A673 (cell line): Measurements from ENCODE around the gene ITCH. TPM values are rescaled to one million over a fixed set of nuclear protein-coding genes. Genes with fewer than 3 reads are reported as not detected.

Experiments
- BruUV-seq: library from RNA; stranded (reverse); fragments of 400-500 nt; replicated peaks from 2 replicates; lab custom pipeline; 2021; lab: Mats Ljungman, UMichigan
- CTCF ChIA-PET: fragments of 300-600 bp; sonication (Branson Sonifier 250); formaldehyde crosslinking; loops from one replicate; lab custom pipeline; 2022; ENCODE audit warnings: antibody characterized with exemption; lab: Charles Lee
- POLR2A ChIA-PET: fragments of 300-600 bp; sonication (Branson Sonifier 250); formaldehyde crosslinking; loops from one replicate; lab custom pipeline; 2022; ENCODE audit warnings: antibody characterized with exemption; ENCODE audit not compliant: low non-redundant PET; lab: Charles Lee
- DNase-seq: peaks from one replicate; pipeline ENCODE4 v3.0.0-alpha.2; 2015; ENCODE audit warnings: low spot score
- H3K27ac ChIP-seq: fragments of 200-600 bp; sonication (generic); 2 replicates; pipeline ENCODE4 v1.5.1; 2016; ENCODE audit warnings: mixed run types, low read depth, mild to moderate bottlenecking, mixed read lengths, antibody characterized with exemption, low read length; ENCODE audit not compliant: poor library complexity, severe bottlenecking
- H3K27me3 ChIP-seq: fragments of 200-600 bp; sonication (generic); replicated peaks from 2 replicates; pipeline ENCODE4 v1.6.1; 2017; ENCODE audit warnings: mixed run types, low read depth, mild to moderate bottlenecking, mixed read lengths, antibody characterized with exemption, low read length; ENCODE audit not compliant: insufficient read depth, poor library complexity
- H3K36me3 ChIP-seq: fragments of 200-600 bp; sonication (generic); 2 replicates; pipeline ENCODE4 v1.6.1; 2016; ENCODE audit warnings: mixed run types, mild to moderate bottlenecking, mixed read lengths, antibody characterized with exemption, low read length; ENCODE audit not compliant: insufficient read depth, poor library complexity, severe bottlenecking
- H3K4me1 ChIP-seq: fragments of 200-600 bp; sonication (generic); 2 replicates; pipeline ENCODE4 v1.6.1; 2017; ENCODE audit warnings: mixed run types, mild to moderate bottlenecking, mixed read lengths, antibody characterized with exemption, low read length; ENCODE audit not compliant: insufficient read depth, poor library complexity, severe bottlenecking
- H3K4me3 ChIP-seq: fragments of 200-600 bp; sonication (generic); 2 replicates; pipeline ENCODE4 v1.5.1; 2016; ENCODE audit warnings: low read depth, mixed run types, mild to moderate bottlenecking, mixed read lengths, low read length; ENCODE audit not compliant: poor library complexity, severe bottlenecking
- H3K9me3 ChIP-seq: fragments of 200-600 bp; sonication (generic); 2 replicates; pipeline ENCODE4 v1.6.1; 2016; ENCODE audit warnings: mixed run types, low read depth, mild to moderate bottlenecking, mixed read lengths, antibody characterized with exemption, low read length; ENCODE audit not compliant: poor library complexity, severe bottlenecking
- EZH2 ChIP-seq: fragments of 200-600 bp; sonication (generic); IDR thresholded peaks from 2 replicates; pipeline ENCODE4 v1.6.1; 2017; ENCODE audit warnings: borderline replicate concordance, low read depth, mild to moderate bottlenecking, mixed read lengths, antibody characterized with exemption, low read length; ENCODE audit not compliant: poor library complexity, severe bottlenecking
- intact Hi-C: fragments of 100-400 bp; cut with micrococcal nuclease; formaldehyde crosslinking; loops from one replicate; pipeline ENCODE4 v1.10.0; 2022; ENCODE audit not compliant: unreplicated experiment
- total RNA-seq: library from RNA; stranded (reverse); gene quantifications from 2 replicates; pipeline ENCODE4 v1.2.3, GENCODE V29; 2021
- TF ChIP-seq, protein P1 (sequence below): fragments of 300-800, 200-600 bp; sonication (generic); conservative IDR thresholded peaks from 2 replicates; pipeline ENCODE4 v1.5.1; 2017; ENCODE audit warnings: low read depth, mild to moderate bottlenecking, antibody characterized with exemption, low read length, moderate library complexity, mixed read lengths

The ITCH gene
- total RNA-seq, 1 experiment from 2014 or later, result 56.2 TPM

GRCh38 chr20:34514897-34515483 lies 151.9 kb downstream of the ITCH start:
- POLR2A ChIA-PET, result interaction anchor here (0.5 to 0.6 kb wide), 2 partner anchors 88 to 227 kb away, joined by 3 to 7 read pairs; no protein-coding TSS in a partner anchor

DNA sequence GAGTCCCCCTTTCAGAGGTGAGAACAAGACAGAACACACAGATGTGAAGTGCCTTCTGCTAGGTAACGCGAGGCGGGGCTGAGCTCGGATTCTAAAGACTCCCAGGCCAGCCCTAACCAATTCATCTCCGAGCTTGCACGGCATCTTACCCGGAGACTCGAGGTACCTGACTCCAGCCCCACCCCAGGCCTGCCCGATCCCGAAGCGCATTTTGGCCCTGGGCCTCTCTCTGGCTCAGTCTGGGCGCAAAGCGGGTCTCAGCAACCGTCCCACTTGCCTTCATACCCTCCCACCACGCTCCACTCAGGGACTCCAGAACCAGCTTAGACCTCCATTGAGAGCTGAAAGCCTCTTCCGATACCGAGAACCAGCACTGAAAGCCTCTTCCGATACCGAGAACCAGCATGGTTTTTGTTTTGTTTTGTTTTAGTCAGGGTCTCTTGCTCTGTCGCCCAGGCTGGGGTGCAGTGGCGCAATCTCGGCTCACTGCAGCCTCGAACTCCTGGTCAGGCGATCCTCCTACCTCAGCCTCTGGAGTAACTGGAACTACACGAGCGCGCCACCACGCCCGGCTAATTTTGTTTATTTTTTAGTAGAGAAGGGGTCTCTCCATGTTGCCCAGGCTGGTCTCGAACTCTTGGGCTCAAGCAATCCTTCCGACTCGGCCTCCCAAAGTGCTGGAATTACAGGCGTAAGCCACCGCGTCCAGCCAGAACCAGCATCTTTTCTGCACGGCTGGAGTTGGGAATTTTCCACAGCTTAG lies 152.6 kb downstream of the ITCH start:
- TF ChIP-seq EZH2, result no peak
- TF ChIP-seq, protein P1, sequence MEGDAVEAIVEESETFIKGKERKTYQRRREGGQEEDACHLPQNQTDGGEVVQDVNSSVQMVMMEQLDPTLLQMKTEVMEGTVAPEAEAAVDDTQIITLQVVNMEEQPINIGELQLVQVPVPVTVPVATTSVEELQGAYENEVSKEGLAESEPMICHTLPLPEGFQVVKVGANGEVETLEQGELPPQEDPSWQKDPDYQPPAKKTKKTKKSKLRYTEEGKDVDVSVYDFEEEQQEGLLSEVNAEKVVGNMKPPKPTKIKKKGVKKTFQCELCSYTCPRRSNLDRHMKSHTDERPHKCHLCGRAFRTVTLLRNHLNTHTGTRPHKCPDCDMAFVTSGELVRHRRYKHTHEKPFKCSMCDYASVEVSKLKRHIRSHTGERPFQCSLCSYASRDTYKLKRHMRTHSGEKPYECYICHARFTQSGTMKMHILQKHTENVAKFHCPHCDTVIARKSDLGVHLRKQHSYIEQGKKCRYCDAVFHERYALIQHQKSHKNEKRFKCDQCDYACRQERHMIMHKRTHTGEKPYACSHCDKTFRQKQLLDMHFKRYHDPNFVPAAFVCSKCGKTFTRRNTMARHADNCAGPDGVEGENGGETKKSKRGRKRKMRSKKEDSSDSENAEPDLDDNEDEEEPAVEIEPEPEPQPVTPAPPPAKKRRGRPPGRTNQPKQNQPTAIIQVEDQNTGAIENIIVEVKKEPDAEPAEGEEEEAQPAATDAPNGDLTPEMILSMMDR, result no peak
- peak overlapping the region; percentile 91 for H3K4me3 ChIP-seq
- peaks cover 10% of the 10 kb centered on the region for H3K36me3 ChIP-seq
- DNase-seq, result peak; percentile 46
- H3K4me1 ChIP-seq, result peaks cover 3% of the 10 kb centered on the region
- peak overlapping the region; percentile 87 for H3K27ac ChIP-seq
- intact Hi-C loops, result loop anchor here (5.0 to 10.0 kb wide), 2 partner anchors 213 to 321 kb away; partner anchors contain the start of gene AHCY
- CTCF ChIA-PET, result interaction anchor here (1.8 to 3.0 kb wide), 2 partner anchors 203 to 325 kb away, joined by 7 to 26 read pairs; no protein-coding TSS in a partner anchor
- TSS peak; percentile 76 for BruUV-seq
- POLR2A ChIA-PET, result interaction anchor here (0.6 to 1.0 kb wide), 2 partner anchors 213 to 227 kb away, joined by 3 to 4 read pairs; no protein-coding TSS in a partner anchor
- no peaks in the 10 kb centered on the region for H3K27me3 ChIP-seq
- no peaks in the 10 kb centered on the region for H3K9me3 ChIP-seq

More at GRCh38 chr20:34514897-34515483, 151.9 kb downstream of the ITCH start:
- Histone ChIP-seq H3K4me1 (peaks cover 3% of the 10 kb centered on the region), H3K36me3 (peaks cover 13% of the 10 kb centered on the region), H3K9me3 (no peaks in the 10 kb centered on the region), H3K27me3 (no peaks in the 10 kb centered on the region), H3K27ac (peak overlapping the region; percentile 87), H3K4me3 (peak overlapping the region; percentile 91)
- intact Hi-C loops, result loop anchor here (5.0 to 10.0 kb wide), 2 partner anchors 213 to 320 kb away; partner anchors contain the start of gene AHCY
- no peak for DNase-seq
- TF ChIP-seq, protein P1, result no peak
- TF ChIP-seq EZH2, result no peak
- CTCF ChIA-PET, result interaction anchor here (3.0 kb wide), 1 partner anchor 202 kb away, joined by 26 read pairs; no protein-coding TSS in a partner anchor
- BruUV-seq, result no TSS peak

DNA sequence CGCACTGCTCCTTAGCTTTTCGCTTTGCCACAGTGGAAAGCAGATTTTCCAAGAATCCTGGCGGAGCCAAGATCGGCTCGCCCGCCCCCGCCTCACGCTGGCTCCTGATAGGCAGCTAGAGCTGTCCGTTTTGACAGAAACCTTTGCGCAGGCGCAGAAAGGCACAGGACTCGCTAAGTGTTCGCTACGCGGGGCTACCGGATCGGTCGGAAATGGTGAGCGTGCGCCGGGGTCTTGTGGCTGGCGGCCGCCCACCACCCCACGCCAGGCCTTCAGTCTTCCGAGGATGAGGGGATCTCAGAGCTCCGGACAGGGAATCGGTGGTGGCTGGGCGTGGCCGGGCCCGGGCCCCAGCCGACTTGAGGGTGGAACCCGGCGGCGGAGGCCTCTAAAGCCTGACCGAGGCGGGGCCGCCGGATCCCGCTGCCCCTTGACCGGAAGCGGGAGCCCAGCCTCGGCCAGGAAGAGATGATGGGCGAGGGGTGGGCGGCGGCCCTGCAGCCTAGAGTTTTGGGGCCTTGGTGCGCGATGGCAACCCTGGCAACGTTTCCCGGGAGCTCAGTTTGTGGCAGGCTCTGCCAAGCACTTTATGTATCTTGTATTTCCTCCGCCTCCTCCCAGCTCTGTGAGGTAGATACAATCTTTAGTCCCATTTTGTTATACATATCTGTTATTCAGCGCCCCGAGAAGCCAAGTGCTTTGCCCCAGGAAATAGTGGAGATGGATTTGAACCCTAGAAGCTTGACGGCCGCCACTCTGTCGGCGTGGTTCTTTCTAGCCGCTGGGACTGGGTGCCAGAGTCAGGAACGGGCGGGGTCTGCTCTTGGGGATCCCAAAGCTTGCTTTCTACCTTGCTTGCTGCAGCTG lies 153.4 kb downstream of the ITCH start, which contains the start of gene DYNLRB1:
DYNLRB1 (plus strand) TSS at position 176 of the 867 bp plus-strand sequence; CDS start at position 213, 37 bp downstream.
- Histone ChIP-seq H3K27me3 (no peaks in the 10 kb centered on the region), H3K36me3 (peaks cover 10% of the 10 kb centered on the region), H3K4me3 (peak within 1 kb of the TSS; percentile 91), H3K4me1 (peaks cover 3% of the 10 kb centered on the region), H3K9me3 (no peaks in the 10 kb centered on the region), H3K27ac (peak within 1 kb of the TSS; percentile 87)
- DNase-seq, result peak; percentile 97
- intact Hi-C loops, result loop anchor here (5.0 to 10.0 kb wide), 2 partner anchors 214 to 322 kb away; partner anchors contain the start of gene AHCY
- TF ChIP-seq EZH2, result no peak
- TF ChIP-seq, protein P1, result no peak
- ChIA-PET POLR2A (interaction anchor here (0.6 to 1.0 kb wide), 2 partner anchors 214 to 325 kb away, joined by 3 to 4 read pairs; no protein-coding TSS in a partner anchor), CTCF (interaction anchor here (0.6 to 3.0 kb wide), 4 partner anchors 28 to 326 kb away, joined by 3 to 26 read pairs (median 5); no protein-coding TSS in a partner anchor)
- TSS peak; percentile 44 for BruUV-seq
